H1 (cell line): ENCODE data around the gene TSPOAP1. TPM values are rescaled to one million over a fixed set of nuclear protein-coding genes. Genes with fewer than 3 reads are reported as not detected.

Experiments used
- CHD7 ChIP-seq: fragments of 300-600 bp; sonication (generic); IDR thresholded peaks from 2 replicates; pipeline ENCODE4 v1.7.1; 2012; ENCODE audit warnings: low read length, moderate library complexity, mild to moderate bottlenecking, inconsistent platforms; ENCODE audit not compliant: insufficient replicate concordance
- CTBP2 ChIP-seq: IDR thresholded peaks from 2 replicates; pipeline ENCODE4 v1.7.0; 2011; ENCODE audit warnings: borderline replicate concordance, mild to moderate bottlenecking, moderate library complexity, mixed read lengths, low read length; ENCODE audit not compliant: insufficient read depth, insufficient read length
- HDAC2 ChIP-seq, 2 experiments: fragments of 300-600 bp in 1 of 2; sonication (generic) in 1 of 2; IDR thresholded peaks; 2 replicates each; pipeline ENCODE4 v1.6.1; 2011 to 2012; ENCODE audit warnings: low read depth in 2 of 2, low read length in 2 of 2, mild to moderate bottlenecking in 2 of 2, moderate library complexity in 2 of 2, borderline replicate concordance in 1 of 2, inconsistent platforms in 1 of 2
- SIN3A ChIP-seq, 2 experiments: IDR thresholded peaks in 1 of 2; conservative IDR thresholded peaks in 1 of 2; 2 replicates each; pipeline ENCODE4 v1.6.1; 2011 to 2012; ENCODE audit warnings: low read length in 2 of 2, improper control_type of control experiment in 1 of 2, low read depth in 1 of 2, mild to moderate bottlenecking in 1 of 2
- SIX5 ChIP-seq: IDR thresholded peaks from 2 replicates; pipeline ENCODE4 v1.6.1; 2011; ENCODE audit warnings: mild to moderate bottlenecking, low read depth, low read length
- SP1 ChIP-seq: IDR thresholded peaks from 2 replicates; pipeline ENCODE4 v1.6.1; 2011; ENCODE audit warnings: low read depth, low read length
- SUZ12 ChIP-seq: fragments of 200-600 bp; sonication (generic); IDR thresholded peaks from 2 replicates; pipeline ENCODE4 v1.6.1; 2012; ENCODE audit warnings: mild to moderate bottlenecking, inconsistent platforms, low read length, moderate library complexity, mixed read lengths
- TAF1 ChIP-seq: IDR thresholded peaks from 2 replicates; pipeline ENCODE4 v1.6.1; 2011; ENCODE audit warnings: mild to moderate bottlenecking, low read depth, low read length
- TAF7 ChIP-seq: optimal IDR thresholded peaks from 2 replicates; pipeline ENCODE3; 2011; ENCODE audit warnings: low read depth, mild to moderate bottlenecking, inconsistent platforms, low read length, moderate library complexity, borderline replicate concordance
- polyA plus RNA-seq, 7 experiments: library from polyadenylated mRNA; depleted of rRNA in 3 of 7; stranded (reverse) in 5 of 7; unstranded in 2 of 7; fragments of >200 nt in 5 of 7; fragments of 200-250 nt in 2 of 7; gene quantifications; 1 replicate in 5 of 7; 2 replicates in 1 of 7; 4 replicates in 1 of 7; pipeline versions ENCODE4 v1.2.1 to v1.2.3, GENCODE V29; 2011 to 2013; ENCODE audit warnings: missing spikeins in 2 of 7, mixed read lengths in 2 of 7
- total RNA-seq: library from RNA; stranded (reverse); fragmentation: NEBNext Ultra II Directional; extraction: Animal tissue kit (Norgen Biotek cat#: 25700); gene quantifications from 2 replicates; pipeline ENCODE4 v1.2.1, GENCODE V29; 2021

Gene TSPOAP1
- total and polyA plus RNA-seq, 2 of the 8 experiments (the other 6 are each of a cell fraction or from before 2014, with no cell fraction given) = 7.6 to 9.2 TPM

- TF ChIP-seq CHD7 = no peak
- no peak for TF ChIP-seq SIN3A (conservative IDR thresholded peaks at IDR 0.05 in 1 of 2, IDR thresholded peaks at IDR 0.05 in 1 of 2; ENCODE audit: low read depth in 1 of 2, low read length in 2 of 2)
- TF ChIP-seq TAF1 = peak; percentile 67; the same call in 1 of the 2 replicates
- TF ChIP-seq SIX5 = no peak
- no peak for TF ChIP-seq CTBP2
- TF ChIP-seq SUZ12 = no peak
- TF ChIP-seq TAF7 = peak; percentile 62
- peak; percentile 70 for TF ChIP-seq SP1
- no peak for TF ChIP-seq HDAC2 (IDR thresholded peaks at IDR 0.05; ENCODE audit: borderline replicate concordance in 1 of 2, low read depth in 2 of 2, low read length in 2 of 2)
These were observed 9.2 kb upstream of the TSPOAP1 start (continued) for GRCh38 chr17:58337600-58338453.
